ENCODE results near the gene C18orf54. TPM values are rescaled to one million over a fixed set of nuclear protein-coding genes. Genes with fewer than 3 reads are reported as not detected.

The C18orf54 gene
- total and polyA plus RNA-seq, 2 donors (not counting 1 experiment from before 2014, with no cell fraction given), result 2.8 to 5.6 TPM

GRCh38 chr18:54396760-54397159, 39.1 kb downstream of the C18orf54 start:
- TF ChIP-seq CTCF (conservative IDR thresholded peaks at IDR 0.05 in 1 of 2, IDR thresholded peaks at IDR 0.05 in 1 of 2; ENCODE audit: low read depth in 1 of 2, low read length in 2 of 2) (no peak), EZH2 (IDR thresholded peaks at IDR 0.05; ENCODE audit: low read length, missing control alignments) (no peak)
- H3K27me3 ChIP-seq (ENCODE audit: control insufficient read depth, insufficient read depth, low read length), result no peaks in the 10 kb centered on the region
- no peak overlapping the region for H3K4me2 ChIP-seq (ENCODE audit: extremely low read depth, insufficient read depth, low read length)

DNA sequence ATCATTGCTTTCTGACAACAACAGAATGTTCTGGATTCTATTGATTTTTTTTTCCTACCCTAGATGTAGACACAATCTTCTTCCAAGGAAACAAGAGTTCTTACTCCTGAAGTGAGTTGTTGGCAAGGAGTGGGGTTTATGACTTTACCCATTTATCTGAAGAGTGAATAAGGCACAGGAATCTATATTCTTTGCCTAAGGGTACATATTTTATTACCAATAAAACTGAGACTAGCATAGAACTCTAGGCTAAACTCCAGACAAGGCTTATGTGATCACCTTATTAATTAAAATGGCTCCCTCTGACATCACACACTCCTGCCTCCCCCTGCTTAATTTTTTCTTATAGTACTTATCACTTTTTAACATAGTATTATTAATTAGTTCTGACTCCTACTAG, 47.6 kb downstream of the C18orf54 start:
- H3K79me2 ChIP-seq (ENCODE audit: control insufficient read depth, insufficient read depth, low read length), result no peaks in the 10 kb centered on the region
- H3K9ac ChIP-seq (ENCODE audit: insufficient read depth, low read length), result no peak overlapping the region
- no peak overlapping the region for H3K4me2 ChIP-seq (ENCODE audit: extremely low read depth, insufficient read depth, low read length)
- no peaks in the 10 kb centered on the region for H4K20me1 ChIP-seq (ENCODE audit: control insufficient read depth, extremely low read depth, insufficient read depth, low read length)
- no peaks in the 10 kb centered on the region for H3K9me3 ChIP-seq (ENCODE audit: control insufficient read depth, insufficient read depth, low read depth, low read length)
- H2AFZ ChIP-seq (ENCODE audit: low read length), result no peak overlapping the region
- no peak for DNase-seq (ENCODE audit: low read depth in 2 of 2)
- no peak for TF ChIP-seq EZH2 (IDR thresholded peaks at IDR 0.05; ENCODE audit: low read length, missing control alignments)
- no peak for TF ChIP-seq CTCF (conservative IDR thresholded peaks at IDR 0.05 in 1 of 2, IDR thresholded peaks at IDR 0.05 in 1 of 2; ENCODE audit: low read depth in 1 of 2, low read length in 2 of 2)
- H3K36me3 ChIP-seq (ENCODE audit: control insufficient read depth, insufficient read depth, low read length), result no peaks in the 10 kb centered on the region
- H3K4me1 ChIP-seq (ENCODE audit: control insufficient read depth, extremely low read depth, insufficient read depth, low read length), result no peaks in the 10 kb centered on the region
- no peak overlapping the region for H3K27ac ChIP-seq (ENCODE audit: insufficient read depth, low read length)
- no peaks in the 10 kb centered on the region for H3K27me3 ChIP-seq (ENCODE audit: control insufficient read depth, insufficient read depth, low read length)
- H3K4me3 ChIP-seq (replicated peaks in 1 of 4; ENCODE audit: control extremely low read depth in 1 of 4, insufficient read depth in 1 of 4, low read depth in 3 of 4, low read length in 4 of 4), result no peak overlapping the region

More at GRCh38 chr18:54396760-54397159, 39.1 kb downstream of the C18orf54 start:
- Histone ChIP-seq H3K79me2 (ENCODE audit: control insufficient read depth, insufficient read depth, low read length) (no peaks in the 10 kb centered on the region), H3K9me3 (ENCODE audit: control insufficient read depth, insufficient read depth, low read depth, low read length) (no peaks in the 10 kb centered on the region), H3K36me3 (ENCODE audit: control insufficient read depth, insufficient read depth, low read length) (no peaks in the 10 kb centered on the region), H2AFZ (ENCODE audit: low read length) (no peak overlapping the region), H3K9ac (ENCODE audit: insufficient read depth, low read length) (no peak overlapping the region), H3K27ac (ENCODE audit: insufficient read depth, low read length) (no peak overlapping the region), H4K20me1 (ENCODE audit: control insufficient read depth, extremely low read depth, insufficient read depth, low read length) (no peaks in the 10 kb centered on the region), H3K4me1 (ENCODE audit: control insufficient read depth, extremely low read depth, insufficient read depth, low read length) (no peaks in the 10 kb centered on the region), H3K4me3 (replicated peaks in 1 of 4; ENCODE audit: control extremely low read depth in 1 of 4, insufficient read depth in 1 of 4, low read depth in 3 of 4, low read length in 4 of 4) (no peak overlapping the region)
- no peak for DNase-seq (ENCODE audit: low read depth in 2 of 2)

- Histone ChIP-seq H3K9me3 (ENCODE audit: control insufficient read depth, insufficient read depth, low read depth, low read length) (no peaks in the 10 kb centered on the region), H3K4me2 (ENCODE audit: extremely low read depth, insufficient read depth, low read length) (no peak overlapping the region), H3K27ac (ENCODE audit: insufficient read depth, low read length) (no peak overlapping the region), H3K9ac (ENCODE audit: insufficient read depth, low read length) (no peak overlapping the region), H2AFZ (ENCODE audit: low read length) (no peak overlapping the region), H3K4me3 (replicated peaks in 1 of 4; ENCODE audit: control extremely low read depth in 1 of 4, insufficient read depth in 1 of 4, low read depth in 3 of 4, low read length in 4 of 4) (no peak overlapping the region), H3K4me1 (ENCODE audit: control insufficient read depth, extremely low read depth, insufficient read depth, low read length) (no peaks in the 10 kb centered on the region), H3K36me3 (ENCODE audit: control insufficient read depth, insufficient read depth, low read length) (no peaks in the 10 kb centered on the region), H3K79me2 (ENCODE audit: control insufficient read depth, insufficient read depth, low read length) (no peaks in the 10 kb centered on the region), H4K20me1 (ENCODE audit: control insufficient read depth, extremely low read depth, insufficient read depth, low read length) (no peaks in the 10 kb centered on the region), H3K27me3 (ENCODE audit: control insufficient read depth, insufficient read depth, low read length) (no peaks in the 10 kb centered on the region)
- TF ChIP-seq EZH2 (IDR thresholded peaks at IDR 0.05; ENCODE audit: low read length, missing control alignments) (no peak), CTCF (conservative IDR thresholded peaks at IDR 0.05 in 1 of 2, IDR thresholded peaks at IDR 0.05 in 1 of 2; ENCODE audit: low read depth in 1 of 2, low read length in 2 of 2) (no peak)
- no peak for DNase-seq (ENCODE audit: low read depth in 2 of 2)
These were observed 54.1 kb downstream of the C18orf54 start for GRCh38 chr18:54411781-54412180.
